Measurements from ENCODE around the gene PDE6G. TPM values are rescaled to one million over a fixed set of nuclear protein-coding genes. Genes with fewer than 3 reads are reported as not detected.
A peak's percentile ranks its signal among the peaks of the same experiment; 100 is the strongest.

PDE6G gene
- total and polyA plus RNA-seq, 9 donors = 0.22 to 1.3 (median 0.39) TPM; not detected in 6

DNA sequence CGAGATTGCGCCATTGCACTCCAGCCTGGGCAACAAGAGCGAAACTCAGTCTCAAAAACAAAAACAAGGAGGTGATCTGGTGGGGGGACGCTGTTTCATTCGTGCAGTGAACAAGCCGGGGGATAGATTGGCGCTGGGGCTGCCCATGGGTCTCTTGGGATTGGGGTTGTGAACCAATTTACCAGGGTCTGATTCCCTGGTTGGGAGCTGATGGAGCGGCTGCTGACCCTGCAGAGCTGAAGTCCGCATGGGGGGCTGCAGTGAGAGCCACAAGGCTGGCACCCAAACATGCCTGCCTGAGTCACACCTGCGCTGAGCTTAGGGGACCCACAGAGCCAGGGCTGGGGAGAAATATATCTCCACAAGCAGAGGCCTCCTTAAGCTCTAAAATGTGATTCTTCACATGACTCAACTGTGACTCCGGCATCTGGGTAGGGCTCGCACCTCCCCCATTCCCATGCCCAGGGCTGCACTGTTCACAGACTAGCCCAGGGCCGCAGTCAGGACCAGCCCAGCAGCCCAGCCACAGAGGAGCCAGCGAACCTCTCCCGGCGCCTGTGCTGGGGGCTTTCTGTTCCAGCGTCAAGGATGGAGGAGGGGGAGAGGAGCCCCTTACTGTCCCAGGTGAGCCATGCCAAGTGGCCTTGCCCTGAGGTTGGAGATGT lies 14.4 kb downstream of the PDE6G start:
- TF ChIP-seq EP300 (IDR thresholded peaks at IDR 0.05) = no peak
- TF ChIP-seq, protein P1, sequence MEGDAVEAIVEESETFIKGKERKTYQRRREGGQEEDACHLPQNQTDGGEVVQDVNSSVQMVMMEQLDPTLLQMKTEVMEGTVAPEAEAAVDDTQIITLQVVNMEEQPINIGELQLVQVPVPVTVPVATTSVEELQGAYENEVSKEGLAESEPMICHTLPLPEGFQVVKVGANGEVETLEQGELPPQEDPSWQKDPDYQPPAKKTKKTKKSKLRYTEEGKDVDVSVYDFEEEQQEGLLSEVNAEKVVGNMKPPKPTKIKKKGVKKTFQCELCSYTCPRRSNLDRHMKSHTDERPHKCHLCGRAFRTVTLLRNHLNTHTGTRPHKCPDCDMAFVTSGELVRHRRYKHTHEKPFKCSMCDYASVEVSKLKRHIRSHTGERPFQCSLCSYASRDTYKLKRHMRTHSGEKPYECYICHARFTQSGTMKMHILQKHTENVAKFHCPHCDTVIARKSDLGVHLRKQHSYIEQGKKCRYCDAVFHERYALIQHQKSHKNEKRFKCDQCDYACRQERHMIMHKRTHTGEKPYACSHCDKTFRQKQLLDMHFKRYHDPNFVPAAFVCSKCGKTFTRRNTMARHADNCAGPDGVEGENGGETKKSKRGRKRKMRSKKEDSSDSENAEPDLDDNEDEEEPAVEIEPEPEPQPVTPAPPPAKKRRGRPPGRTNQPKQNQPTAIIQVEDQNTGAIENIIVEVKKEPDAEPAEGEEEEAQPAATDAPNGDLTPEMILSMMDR (IDR thresholded peaks at IDR 0.05) = no peak
- no peak for TF ChIP-seq POLR2A (IDR thresholded peaks at IDR 0.05)
- H3K27ac ChIP-seq = no peak overlapping the region
- 89 to 92% (median 90%) methylated on average over 15 to 17 of the region's 17 CpGs for WGBS, 3 donors
- peaks cover 3% of the 10 kb centered on the region for H3K4me1 ChIP-seq (ENCODE audit: insufficient read depth)
- no peak overlapping the region for H3K4me3 ChIP-seq
- no peaks in the 10 kb centered on the region for H3K27me3 ChIP-seq
- intact Hi-C loops (cut with DNase I) = no loop called here
- no peaks in the 10 kb centered on the region for H3K9me3 ChIP-seq
- H3K36me3 ChIP-seq = no peaks in the 10 kb centered on the region
- DNase-seq = no peak

DNA sequence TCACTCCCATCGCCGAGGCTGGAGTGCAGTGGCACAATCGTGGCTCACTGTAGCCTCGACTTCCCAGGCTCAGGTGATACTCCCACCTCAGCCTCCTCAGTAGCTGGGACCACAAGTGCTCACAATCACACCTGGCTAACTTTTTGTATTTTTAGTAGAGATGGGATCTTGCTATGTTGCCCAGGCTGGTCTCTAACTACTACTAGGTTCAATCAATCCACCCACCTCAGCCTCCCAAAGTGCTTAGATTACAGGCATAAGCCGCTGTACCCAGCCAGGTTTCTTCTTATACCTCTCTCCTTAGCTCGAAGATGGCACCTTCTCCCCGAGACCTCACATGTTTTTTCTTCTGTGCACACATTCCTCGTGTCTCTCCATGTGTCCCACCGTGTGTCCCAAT lies 16.3 kb downstream of the PDE6G start:
- 88 to 95% (median 91%) methylated on average over 9 of the region's 9 CpGs for WGBS, 3 donors
- intact Hi-C loops (cut with DNase I) = no loop called here
- Histone ChIP-seq H3K27me3 (no peaks in the 10 kb centered on the region), H3K27ac (no peak overlapping the region), H3K4me3 (no peak overlapping the region), H3K9me3 (no peaks in the 10 kb centered on the region), H3K36me3 (no peaks in the 10 kb centered on the region), H3K4me1 (ENCODE audit: insufficient read depth) (peaks cover 9% of the 10 kb centered on the region)
- DNase-seq = no peak
- TF ChIP-seq POLR2A (IDR thresholded peaks at IDR 0.05) = no peak
- no peak for TF ChIP-seq EP300 (IDR thresholded peaks at IDR 0.05)
- TF ChIP-seq, protein P1 (IDR thresholded peaks at IDR 0.05) = no peak

DNA sequence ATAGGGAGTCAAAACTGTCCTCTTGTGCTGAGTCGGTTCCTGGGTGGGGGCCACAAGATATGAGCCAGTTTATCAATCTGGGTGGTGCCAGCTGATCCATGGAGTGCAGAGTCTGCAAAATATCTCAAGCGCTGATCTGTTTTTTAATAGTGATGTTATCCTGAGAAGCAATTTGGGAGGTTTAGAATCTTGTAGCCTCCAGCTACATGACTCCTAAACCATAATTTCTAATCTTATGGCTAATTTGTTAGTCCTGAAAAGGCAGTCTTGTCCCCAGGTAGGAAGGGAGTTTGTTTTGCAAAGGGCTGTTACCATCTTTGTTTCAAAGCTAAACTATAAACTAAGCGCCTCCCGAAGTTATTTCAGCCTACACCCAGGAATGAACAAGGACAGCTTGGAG lies 17.7 kb downstream of the PDE6G start:
- H3K9me3 ChIP-seq = no peaks in the 10 kb centered on the region
- H3K4me3 ChIP-seq = no peak overlapping the region
- intact Hi-C loops (cut with DNase I) = no loop called here
- no peaks in the 10 kb centered on the region for H3K36me3 ChIP-seq
- WGBS, 3 donors = 39 to 44% (median 44%) methylated on average over 4 of the region's 4 CpGs
- TF ChIP-seq EP300 (IDR thresholded peaks at IDR 0.05) (no peak), POLR2A (IDR thresholded peaks at IDR 0.05) (no peak)
- TF ChIP-seq, protein P1 (IDR thresholded peaks at IDR 0.05) = no peak
- no peaks in the 10 kb centered on the region for H3K27me3 ChIP-seq
- peaks cover 9% of the 10 kb centered on the region for H3K4me1 ChIP-seq (ENCODE audit: insufficient read depth)
- no peak overlapping the region for H3K27ac ChIP-seq
- no peak for DNase-seq

DNA sequence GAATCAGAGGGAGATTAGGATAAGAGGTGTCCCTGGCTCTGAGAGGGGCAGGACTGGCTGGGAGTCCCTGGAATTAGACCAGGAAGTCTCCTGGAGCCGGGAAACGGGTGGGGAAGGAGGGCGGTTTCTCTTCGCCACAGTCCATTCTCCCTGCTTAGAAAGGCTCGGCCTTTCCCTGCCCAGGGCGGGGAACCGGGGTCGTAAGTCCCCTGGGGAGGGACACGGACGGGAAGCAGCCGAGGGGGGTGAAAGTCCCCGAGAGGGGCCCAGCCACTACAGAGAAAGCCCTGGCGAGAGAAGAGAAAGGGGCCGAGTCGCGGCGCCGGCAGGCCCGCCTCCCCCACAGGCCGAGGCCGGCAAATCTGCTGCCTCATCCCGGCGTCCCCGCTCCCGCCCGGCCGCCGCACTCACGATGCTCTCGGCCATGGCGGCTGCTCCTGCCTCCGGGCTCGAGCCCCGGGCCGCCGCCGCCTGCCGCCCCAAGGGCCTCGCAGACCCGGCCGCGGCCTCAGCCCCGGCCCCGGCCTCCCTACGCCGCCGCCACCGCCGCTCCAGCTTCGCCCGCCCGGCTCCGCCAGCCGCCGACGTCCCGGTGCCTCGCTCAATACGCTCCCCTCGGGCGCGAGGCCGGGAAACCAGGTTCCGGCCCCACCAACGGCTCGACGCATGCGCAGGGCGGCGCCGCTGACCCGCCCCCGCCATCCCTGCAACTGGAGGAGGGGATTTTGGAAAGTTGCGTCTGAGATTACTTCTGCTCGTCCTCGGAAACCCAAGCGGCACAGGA lies 19.6 kb downstream of the PDE6G start, which contains the start of the genes NPLOC4 and TSPAN10:
Gene NPLOC4 (minus strand): TSS at position 608 of the 784 bp plus-strand sequence. CDS start 182 bp downstream, at position 426.
Gene TSPAN10 (plus strand): TSS at position 692 of the 784 bp plus-strand sequence. CDS start 5,217 bp downstream, outside the sequence.
- Histone ChIP-seq H3K4me1 (ENCODE audit: insufficient read depth) (peaks cover 9% of the 10 kb centered on the region), H3K36me3 (no peaks in the 10 kb centered on the region), H3K27ac (peak within 1 kb of the TSS; percentile 26 to 59), H3K27me3 (no peaks in the 10 kb centered on the region), H3K9me3 (no peaks in the 10 kb centered on the region), H3K4me3 (peak within 1 kb of the TSS; percentile 84)
- 0 to 1% (median 0%) methylated on average over 68 to 77 of the region's 77 CpGs for WGBS, 3 donors
- intact Hi-C loops (cut with DNase I) = no loop called here
- TF ChIP-seq, protein P1 (IDR thresholded peaks at IDR 0.05) = peak in 1 of 3 donors; percentile 31
- TF ChIP-seq EP300 (IDR thresholded peaks at IDR 0.05) (no peak), POLR2A (IDR thresholded peaks at IDR 0.05) (peak; percentile 77)
- peak; percentile 80 to 91 (median 87) for DNase-seq
